ENCODE measurements around the gene MICOS13. TPM values are rescaled to one million over a fixed set of nuclear protein-coding genes. Genes with fewer than 3 reads are reported as not detected.

Gene MICOS13
- total and polyA plus RNA-seq, 10 of the 15 experiments (the other 5 are each of a cell fraction or from before 2014, with no cell fraction given), result 9.4 to 211 (median 51.3) TPM

DNA sequence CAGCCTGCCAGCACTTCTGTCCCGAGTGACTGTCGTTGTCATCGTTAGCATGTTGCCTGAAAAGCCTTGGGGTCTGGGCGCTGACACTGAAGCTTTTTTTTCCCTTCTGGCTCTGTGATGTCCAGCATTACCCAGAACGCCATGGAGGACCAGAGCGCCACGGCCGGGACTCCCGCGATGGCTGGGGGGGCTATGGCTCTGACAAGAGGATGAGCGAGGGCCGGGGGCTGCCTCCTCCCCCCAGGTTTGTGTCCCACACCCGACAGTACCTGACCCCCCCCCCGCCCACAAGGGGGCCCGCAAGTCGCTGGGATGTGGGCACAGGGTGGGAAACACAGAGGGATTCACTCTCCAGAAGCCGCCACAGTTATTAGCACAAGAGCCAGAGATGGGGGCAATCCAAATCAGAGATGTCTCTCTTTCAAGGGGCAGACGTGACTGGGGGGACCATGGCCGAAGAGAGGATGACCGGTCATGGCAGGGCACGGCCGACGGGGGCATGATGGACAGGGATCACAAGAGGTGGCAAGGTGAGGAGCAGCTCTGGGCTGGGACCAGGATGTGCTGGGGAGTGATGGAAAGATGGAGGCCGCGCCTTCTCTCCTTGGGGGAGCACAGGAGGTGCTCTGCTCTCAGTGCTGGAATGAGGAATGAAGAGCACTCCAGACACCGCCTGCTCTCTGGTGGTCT lies 13.2 kb downstream of the MICOS13 start (continued):
- TF ChIP-seq MYB (IDR thresholded peaks at IDR 0.05; ENCODE audit: borderline replicate concordance, low read depth, low read length) (no peak), SUPT20H (IDR thresholded peaks at IDR 0.05; ENCODE audit: borderline replicate concordance, control insufficient read depth, low read depth, low read length) (no peak), SIX5 (IDR thresholded peaks at IDR 0.05; ENCODE audit: low read depth, low read length, severe bottlenecking) (no peak), KLF5 (IDR thresholded peaks at IDR 0.05; ENCODE audit: partially characterized antibody) (no peak)

- ChIA-PET RAD21 (ENCODE audit: unreplicated experiment) (no interaction called here), SMC1A (ENCODE audit: uncharacterized antibody, unreplicated experiment) (interaction anchor here (0.7 to 1.2 kb wide), 2 partner anchors 9 to 45 kb away, joined by 3 read pairs; no protein-coding TSS in a partner anchor), POLR2A (no interaction called here), CTCF (interaction anchor here (0.6 to 1.7 kb wide), 4 partner anchors 11 to 129 kb away, joined by 3 read pairs; no protein-coding TSS in a partner anchor)
- Histone ChIP-seq H3K36me3 (ENCODE audit: control insufficient read depth in 2 of 2, insufficient read depth in 2 of 2, low read length in 1 of 2) (peaks cover 32 to 56% of the 10 kb centered on the region in 2 experiments), H3K9me3 (replicated peaks; ENCODE audit: control insufficient read depth, insufficient read depth, low read length) (no peaks in the 10 kb centered on the region), H3K79me2 (ENCODE audit: control insufficient read depth, insufficient read depth, low read length) (no peaks in the 10 kb centered on the region), H3K27me3 (replicated peaks in 1 of 2; ENCODE audit: control insufficient read depth in 2 of 2, insufficient read depth in 2 of 2, low read length in 1 of 2) (no peaks in the 10 kb centered on the region), H3K4me2 (ENCODE audit: control insufficient read depth, insufficient read depth) (no peak overlapping the region), H3K4me3 (no peak overlapping the region), H2AFZ (ENCODE audit: control insufficient read depth, low read depth, low read length) (no peak overlapping the region), H3K27ac (ENCODE audit: control insufficient read depth, insufficient read depth) (no peak overlapping the region), H3K4me1 (ENCODE audit: control insufficient read depth, insufficient read depth, low read length) (peaks cover 3% of the 10 kb centered on the region; the same call in 1 of the 2 replicates), H4K20me1 (ENCODE audit: control insufficient read depth, insufficient read depth) (no peaks in the 10 kb centered on the region; the same call in 1 of the 2 replicates), H3K9ac (ENCODE audit: control insufficient read depth, insufficient read depth, low read length) (no peak overlapping the region)
- TF ChIP-seq DPF2 (IDR thresholded peaks at IDR 0.05) (0 out of 2 replicates have a peak, but pooled peaks have one; percentile 27), CTCF (IDR thresholded peaks at IDR 0.05 in 2 of 3, conservative IDR thresholded peaks at IDR 0.05 in 1 of 3; ENCODE audit: control insufficient read depth in 2 of 3, extremely low read depth in 1 of 3, insufficient read depth in 1 of 3, low read depth in 3 of 3, low read length in 3 of 3) (peak in 2 of 3 experiments; percentile 18 to 20; a peak in 1 of 6 replicates), RUNX3 (IDR thresholded peaks at IDR 0.05; ENCODE audit: low read length) (peak; percentile 70), TCF12 (IDR thresholded peaks at IDR 0.05; ENCODE audit: low read depth, low read length) (no peak), POLR2A (IDR thresholded peaks at IDR 0.05; ENCODE audit: low read depth, low read length) (peak; percentile 25; the same call in 1 of the 2 replicates), FOXM1 (IDR thresholded peaks at IDR 0.05; ENCODE audit: low read depth, low read length) (no peak), IKZF2 (IDR thresholded peaks at IDR 0.05) (peak; percentile 41 to 45; a peak in 3 of 4 replicates), BHLHE40 (IDR thresholded peaks at IDR 0.05; ENCODE audit: borderline replicate concordance in 1 of 2, low read depth in 2 of 2, low read length in 1 of 2) (peak in 1 of 2 experiments; percentile 5; a peak in 1 of 4 replicates), IKZF1 (conservative IDR thresholded peaks at IDR 0.05) (peak; percentile 43), RELB (IDR thresholded peaks at IDR 0.05; ENCODE audit: low read depth) (0 out of 2 replicates have a peak, but pooled peaks have one; percentile 29)
- DNase-seq (ENCODE audit: low read depth, low spot score) (peak; percentile 20), FAIRE-seq (no peak), ATAC-seq (peak; percentile 82)
- no TSS peak for BruUV-seq (replicated peaks)
- 61% methylated on average over 10 of the region's 10 CpGs for WGBS (ENCODE audit: insufficient coverage, insufficient replicate concordance, low lambda C conversion rate, missing lambda C conversion rate)
- intact Hi-C loops (cut with micrococcal nuclease; ENCODE audit: unreplicated experiment) (no loop called here), in situ Hi-C loops (cut with MboI) (no loop called here)
Measured at GRCh38 chr19:5665781-5666513, 14.4 kb downstream of the MICOS13 start.

Data from GM12878 (cell line).